KOPT-K1 (cell line): ENCODE measurements around the gene OR4F6.

Experiments
- H3K27ac ChIP-seq: fragments of 200-600 bp; sonication (generic); 2 replicates; pipeline ENCODE4 v1.5.1; 2016; ENCODE audit warnings: antibody characterized with exemption, mild to moderate bottlenecking, low read depth, low read length; ENCODE audit not compliant: poor library complexity, severe bottlenecking
- H3K36me3 ChIP-seq: fragments of 200-600 bp; sonication (generic); 2 replicates; pipeline ENCODE4 v1.5.1; 2017; ENCODE audit warnings: antibody characterized with exemption, mild to moderate bottlenecking, low read length, moderate library complexity; ENCODE audit not compliant: insufficient read depth
- H3K9me3 ChIP-seq: fragments of 200-600 bp; sonication (generic); 2 replicates; pipeline ENCODE4 v1.5.1; 2017; ENCODE audit warnings: antibody characterized with exemption, low read length, mild to moderate bottlenecking; ENCODE audit not compliant: insufficient read depth, poor library complexity, severe bottlenecking

The OR4F6 gene

DNA sequence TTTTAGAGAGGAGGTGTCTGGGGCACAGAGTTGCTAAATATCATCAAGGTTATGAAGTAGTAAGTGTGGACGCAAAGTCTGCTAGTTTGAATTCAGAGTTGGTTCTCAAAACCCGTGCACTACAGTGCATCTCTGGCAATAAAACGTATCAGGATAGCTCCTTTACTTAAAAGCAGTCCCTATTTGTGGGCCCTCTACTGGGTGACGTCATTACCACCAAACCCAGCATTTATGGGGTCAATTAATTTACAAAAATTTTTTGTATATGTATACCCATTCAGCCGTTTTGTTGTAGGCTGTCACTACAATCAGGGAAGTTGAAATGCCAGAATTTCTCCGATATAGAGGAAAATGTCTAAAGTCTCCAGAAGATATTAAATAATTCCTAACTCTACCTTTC is 17.5 kb downstream of the OR4F6 start:
- no peaks in the 10 kb centered on the region for H3K9me3 ChIP-seq
- H3K36me3 ChIP-seq: no peaks in the 10 kb centered on the region
- H3K27ac ChIP-seq: no peak overlapping the region

DNA sequence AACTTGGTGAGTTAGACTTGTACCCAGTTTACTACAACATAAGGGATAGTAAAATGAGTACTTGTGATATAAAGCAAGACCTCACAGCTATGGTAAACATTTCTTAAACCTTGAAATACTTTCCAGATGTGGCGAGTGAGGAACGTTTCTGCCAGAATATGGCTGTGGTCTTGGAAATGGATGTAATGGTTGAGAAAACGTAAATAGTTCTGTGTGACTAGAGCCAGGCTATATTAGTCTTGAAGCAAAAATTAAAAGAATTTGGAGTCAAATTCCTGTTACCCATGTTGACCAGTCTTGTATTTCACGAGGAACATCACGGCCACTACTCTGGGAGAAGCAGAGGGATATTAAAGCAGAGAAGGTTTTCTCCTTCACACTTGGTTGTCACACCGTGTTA is 23.9 kb downstream of the OR4F6 start:
- Histone ChIP-seq H3K36me3 (no peaks in the 10 kb centered on the region), H3K9me3 (no peaks in the 10 kb centered on the region), H3K27ac (no peak overlapping the region)

DNA sequence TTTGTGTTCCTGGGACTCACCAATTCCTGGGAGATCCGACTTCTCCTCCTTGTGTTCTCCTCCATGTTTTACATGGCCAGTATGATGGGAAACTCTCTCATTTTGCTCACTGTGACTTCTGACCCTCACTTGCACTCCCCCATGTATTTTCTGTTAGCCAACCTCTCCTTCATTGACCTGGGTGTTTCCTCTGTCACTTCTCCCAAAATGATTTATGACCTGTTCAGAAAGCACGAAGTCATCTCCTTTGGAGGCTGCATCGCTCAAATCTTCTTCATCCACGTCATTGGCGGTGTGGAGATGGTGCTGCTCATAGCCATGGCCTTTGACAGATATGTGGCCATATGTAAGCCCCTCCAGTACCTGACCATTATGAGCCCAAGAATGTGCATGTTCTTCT is 25.5 kb downstream of the OR4F6 start:
- Histone ChIP-seq H3K36me3 (no peaks in the 10 kb centered on the region), H3K27ac (no peak overlapping the region), H3K9me3 (no peaks in the 10 kb centered on the region)

DNA sequence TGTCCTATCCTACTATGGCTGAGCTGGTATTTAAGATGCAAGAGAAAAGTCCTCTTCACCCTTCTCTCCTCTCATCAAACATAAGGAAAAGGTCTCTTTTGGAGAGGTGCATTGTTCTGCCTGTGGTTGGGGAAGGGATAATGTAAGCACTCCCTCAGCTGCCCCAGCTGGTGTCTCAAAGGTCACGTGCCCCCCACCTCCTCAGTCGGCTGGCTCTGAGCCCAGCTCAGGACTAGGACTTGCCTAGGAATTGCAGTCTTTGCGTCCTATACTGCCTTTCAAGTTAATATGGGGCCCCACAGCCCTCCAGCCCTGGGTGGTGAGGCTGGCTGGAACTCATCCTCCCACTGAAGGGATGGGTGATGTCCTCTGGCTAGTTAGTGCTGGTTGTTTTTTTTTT is 38.3 kb downstream of the OR4F6 start:
- no peak overlapping the region for H3K27ac ChIP-seq
- no peaks in the 10 kb centered on the region for H3K36me3 ChIP-seq
- H3K9me3 ChIP-seq: no peaks in the 10 kb centered on the region

DNA sequence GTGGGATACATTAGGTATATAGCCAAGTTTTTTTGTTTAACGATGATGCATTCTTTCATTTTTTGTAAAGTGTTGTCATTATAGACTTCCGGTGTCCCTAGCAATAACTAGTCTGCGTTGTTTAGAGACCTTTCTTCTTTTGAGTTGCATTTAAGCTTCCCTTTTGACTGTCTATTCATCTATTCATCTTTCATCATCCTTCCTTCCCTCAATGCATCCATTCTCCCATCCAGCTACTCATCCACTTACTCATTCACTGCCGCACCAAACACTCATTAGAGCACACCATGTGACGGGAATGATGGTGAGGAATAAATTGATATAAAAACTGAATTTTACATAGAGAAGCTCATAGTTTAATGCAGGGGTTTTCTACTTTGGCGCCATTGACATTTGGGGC is 41.6 kb downstream of the OR4F6 start:
- H3K36me3 ChIP-seq: no peaks in the 10 kb centered on the region
- H3K9me3 ChIP-seq: no peaks in the 10 kb centered on the region
- H3K27ac ChIP-seq: no peak overlapping the region

DNA sequence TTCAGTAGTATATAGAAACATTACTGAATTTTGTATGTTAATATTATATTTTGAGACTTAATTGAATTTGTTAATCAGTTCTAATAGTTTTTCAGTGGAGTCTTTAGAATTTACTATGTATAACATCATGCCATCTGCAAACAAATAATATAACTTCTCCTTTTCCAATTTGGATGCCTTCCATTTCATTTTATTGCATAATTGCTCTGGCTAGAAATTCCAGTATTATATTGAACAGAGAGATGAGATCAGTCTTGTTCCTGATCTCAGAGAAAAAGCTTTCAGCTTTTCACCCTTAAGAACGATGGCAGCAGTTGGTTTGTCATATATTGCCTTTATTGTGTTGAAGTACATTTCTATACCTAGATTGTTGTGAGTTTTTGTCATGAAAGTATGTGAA is 49.0 kb downstream of the OR4F6 start:
- H3K27ac ChIP-seq: no peak overlapping the region
- no peaks in the 10 kb centered on the region for H3K9me3 ChIP-seq
- no peaks in the 10 kb centered on the region for H3K36me3 ChIP-seq
